ENCODE results near the gene NUDT8.

NUDT8 gene

DNA sequence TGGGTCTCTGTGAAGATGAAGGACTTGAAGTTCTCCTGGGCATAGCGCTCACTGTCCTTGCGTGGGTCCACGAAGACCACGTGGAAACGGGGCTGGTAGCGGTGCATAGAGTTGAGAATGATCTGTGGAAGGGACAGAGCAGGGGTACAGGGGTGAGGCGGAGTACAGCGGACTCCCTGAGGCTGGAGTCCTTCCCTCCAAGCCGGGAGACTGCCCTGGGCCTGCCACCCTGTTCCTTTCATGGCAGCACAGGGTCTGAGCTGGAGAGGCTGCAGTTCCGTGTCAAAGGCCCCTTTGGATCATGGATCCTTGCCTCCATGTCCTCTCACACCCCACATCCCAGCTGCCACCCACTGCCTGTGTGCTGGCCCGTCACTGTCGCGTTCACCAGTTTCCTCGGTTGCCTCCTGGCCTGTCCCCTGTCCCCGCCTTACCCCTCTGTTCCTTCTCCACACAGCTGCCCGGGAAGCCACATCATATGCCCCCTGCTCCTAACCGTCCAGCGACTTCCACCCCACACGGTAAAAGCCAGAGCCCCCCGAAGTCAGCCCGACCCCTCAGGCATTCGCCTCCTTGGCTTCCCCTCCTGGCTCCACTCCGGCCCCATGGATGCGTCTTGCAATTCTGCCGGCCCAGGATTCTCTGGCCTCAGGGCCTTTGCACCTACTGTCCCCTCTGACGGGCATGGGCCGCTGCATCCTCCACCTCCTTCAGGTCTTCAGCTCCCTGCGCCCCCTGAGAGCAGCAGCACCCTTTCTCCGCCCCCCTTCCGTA lies 3.4 kb upstream of the NUDT8 start:
- TF ChIP-seq EP300 (IDR thresholded peaks at IDR 0.05; ENCODE audit: borderline replicate concordance) (no peak), YY1 (IDR thresholded peaks at IDR 0.05; ENCODE audit: low read depth) (no peak), ZBTB7A (IDR thresholded peaks at IDR 0.05; ENCODE audit: low read depth) (no peak), CEBPB (IDR thresholded peaks at IDR 0.05) (no peak), NFIC (IDR thresholded peaks at IDR 0.05) (no peak), FOXM1 (IDR thresholded peaks at IDR 0.05; ENCODE audit: borderline replicate concordance, low read depth) (no peak), TAF1 (IDR thresholded peaks at IDR 0.05; ENCODE audit: low read depth) (no peak), TEAD4 (IDR thresholded peaks at IDR 0.05) (no peak), EGR1 (IDR thresholded peaks at IDR 0.05) (no peak), CREB1 (IDR thresholded peaks at IDR 0.05; ENCODE audit: low read depth) (no peak), TCF12 (IDR thresholded peaks at IDR 0.05; ENCODE audit: low read depth) (no peak), RAD21 (IDR thresholded peaks at IDR 0.05; ENCODE audit: low read depth) (no peak)
- TF ChIP-seq, protein P1, sequence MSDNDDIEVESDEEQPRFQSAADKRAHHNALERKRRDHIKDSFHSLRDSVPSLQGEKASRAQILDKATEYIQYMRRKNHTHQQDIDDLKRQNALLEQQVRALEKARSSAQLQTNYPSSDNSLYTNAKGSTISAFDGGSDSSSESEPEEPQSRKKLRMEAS (IDR thresholded peaks at IDR 0.05) = no peak
- TF ChIP-seq, protein P2, sequence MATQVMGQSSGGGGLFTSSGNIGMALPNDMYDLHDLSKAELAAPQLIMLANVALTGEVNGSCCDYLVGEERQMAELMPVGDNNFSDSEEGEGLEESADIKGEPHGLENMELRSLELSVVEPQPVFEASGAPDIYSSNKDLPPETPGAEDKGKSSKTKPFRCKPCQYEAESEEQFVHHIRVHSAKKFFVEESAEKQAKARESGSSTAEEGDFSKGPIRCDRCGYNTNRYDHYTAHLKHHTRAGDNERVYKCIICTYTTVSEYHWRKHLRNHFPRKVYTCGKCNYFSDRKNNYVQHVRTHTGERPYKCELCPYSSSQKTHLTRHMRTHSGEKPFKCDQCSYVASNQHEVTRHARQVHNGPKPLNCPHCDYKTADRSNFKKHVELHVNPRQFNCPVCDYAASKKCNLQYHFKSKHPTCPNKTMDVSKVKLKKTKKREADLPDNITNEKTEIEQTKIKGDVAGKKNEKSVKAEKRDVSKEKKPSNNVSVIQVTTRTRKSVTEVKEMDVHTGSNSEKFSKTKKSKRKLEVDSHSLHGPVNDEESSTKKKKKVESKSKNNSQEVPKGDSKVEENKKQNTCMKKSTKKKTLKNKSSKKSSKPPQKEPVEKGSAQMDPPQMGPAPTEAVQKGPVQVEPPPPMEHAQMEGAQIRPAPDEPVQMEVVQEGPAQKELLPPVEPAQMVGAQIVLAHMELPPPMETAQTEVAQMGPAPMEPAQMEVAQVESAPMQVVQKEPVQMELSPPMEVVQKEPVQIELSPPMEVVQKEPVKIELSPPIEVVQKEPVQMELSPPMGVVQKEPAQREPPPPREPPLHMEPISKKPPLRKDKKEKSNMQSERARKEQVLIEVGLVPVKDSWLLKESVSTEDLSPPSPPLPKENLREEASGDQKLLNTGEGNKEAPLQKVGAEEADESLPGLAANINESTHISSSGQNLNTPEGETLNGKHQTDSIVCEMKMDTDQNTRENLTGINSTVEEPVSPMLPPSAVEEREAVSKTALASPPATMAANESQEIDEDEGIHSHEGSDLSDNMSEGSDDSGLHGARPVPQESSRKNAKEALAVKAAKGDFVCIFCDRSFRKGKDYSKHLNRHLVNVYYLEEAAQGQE (IDR thresholded peaks at IDR 0.05; ENCODE audit: low read depth) = no peak
- TF ChIP-seq, protein P3, sequence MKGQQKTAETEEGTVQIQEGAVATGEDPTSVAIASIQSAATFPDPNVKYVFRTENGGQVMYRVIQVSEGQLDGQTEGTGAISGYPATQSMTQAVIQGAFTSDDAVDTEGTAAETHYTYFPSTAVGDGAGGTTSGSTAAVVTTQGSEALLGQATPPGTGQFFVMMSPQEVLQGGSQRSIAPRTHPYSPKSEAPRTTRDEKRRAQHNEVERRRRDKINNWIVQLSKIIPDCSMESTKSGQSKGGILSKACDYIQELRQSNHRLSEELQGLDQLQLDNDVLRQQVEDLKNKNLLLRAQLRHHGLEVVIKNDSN (IDR thresholded peaks at IDR 0.05) = no peak

DNA sequence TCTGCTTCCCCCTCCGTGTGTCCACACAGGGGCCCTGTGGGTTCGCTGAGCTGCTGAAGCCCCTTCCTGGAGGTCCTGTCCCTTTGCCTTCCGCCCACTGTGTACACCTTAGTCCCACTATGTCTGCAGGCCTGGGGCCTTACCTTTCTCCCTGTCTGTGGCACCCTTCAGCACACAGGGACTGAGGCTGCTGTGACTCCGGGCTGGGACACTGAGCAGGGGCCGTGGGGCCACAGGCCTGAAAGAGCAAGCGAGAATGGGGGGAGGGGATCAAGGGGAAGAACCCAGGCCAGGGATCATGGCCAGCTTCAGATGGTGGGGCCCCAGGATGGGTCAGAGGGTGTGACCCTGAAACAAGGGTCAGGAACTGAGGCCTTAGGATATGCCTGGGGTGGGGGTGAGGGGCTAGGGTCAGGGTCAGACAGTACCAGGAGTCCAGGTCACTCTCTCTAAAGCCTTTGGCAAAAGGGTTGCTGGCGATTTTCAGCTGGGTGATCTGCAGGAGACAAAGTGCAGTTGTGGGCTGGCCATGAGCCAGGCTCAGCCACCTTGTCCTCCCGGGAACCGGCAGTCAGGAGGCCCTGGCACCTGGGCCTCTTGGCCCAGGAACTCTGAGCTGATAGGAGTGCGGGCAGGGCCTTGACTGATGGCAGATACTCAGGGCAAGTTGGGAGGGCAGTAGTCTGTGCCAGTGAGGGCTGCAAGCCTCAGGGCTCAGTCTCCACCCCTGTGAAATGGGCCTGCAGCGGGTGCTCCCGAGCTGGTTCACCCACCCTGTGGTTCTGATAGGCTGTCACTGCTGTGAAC lies 2.6 kb upstream of the NUDT8 start:
- TF ChIP-seq YY1 (IDR thresholded peaks at IDR 0.05; ENCODE audit: low read depth) (no peak), TCF12 (IDR thresholded peaks at IDR 0.05; ENCODE audit: low read depth) (no peak), RAD21 (IDR thresholded peaks at IDR 0.05; ENCODE audit: low read depth) (no peak), EGR1 (IDR thresholded peaks at IDR 0.05) (no peak), EP300 (IDR thresholded peaks at IDR 0.05; ENCODE audit: borderline replicate concordance) (no peak), NFIC (IDR thresholded peaks at IDR 0.05) (no peak), CEBPB (IDR thresholded peaks at IDR 0.05) (no peak), TAF1 (IDR thresholded peaks at IDR 0.05; ENCODE audit: low read depth) (no peak), ZBTB7A (IDR thresholded peaks at IDR 0.05; ENCODE audit: low read depth) (no peak), CREB1 (IDR thresholded peaks at IDR 0.05; ENCODE audit: low read depth) (no peak), TEAD4 (IDR thresholded peaks at IDR 0.05) (no peak), FOXM1 (IDR thresholded peaks at IDR 0.05; ENCODE audit: borderline replicate concordance, low read depth) (no peak)
- TF ChIP-seq, protein P1 (IDR thresholded peaks at IDR 0.05) = no peak
- TF ChIP-seq, protein P3 (IDR thresholded peaks at IDR 0.05) = no peak
- TF ChIP-seq, protein P2 (IDR thresholded peaks at IDR 0.05; ENCODE audit: low read depth) = no peak

DNA sequence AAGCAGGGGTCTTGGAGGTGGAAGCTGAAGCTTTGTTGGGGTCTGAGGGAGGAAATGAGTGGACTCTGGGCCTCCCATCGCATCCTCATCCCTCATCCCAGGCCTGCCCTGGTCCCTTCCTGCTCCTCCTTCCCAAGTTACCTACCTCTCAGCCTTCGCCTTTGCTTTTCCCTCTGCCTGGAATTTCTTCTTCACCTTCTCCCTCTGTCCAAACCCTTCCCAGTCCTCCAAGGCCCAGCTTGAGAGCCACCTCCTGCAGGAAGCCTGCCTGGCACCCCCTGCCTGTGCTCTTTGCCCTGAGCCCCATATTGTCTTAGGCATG lies 2.1 kb upstream of the NUDT8 start:
- TF ChIP-seq TEAD4 (IDR thresholded peaks at IDR 0.05) = no peak
- TF ChIP-seq NFIC (IDR thresholded peaks at IDR 0.05) = no peak
- TF ChIP-seq TCF12 (IDR thresholded peaks at IDR 0.05; ENCODE audit: low read depth) = no peak
- TF ChIP-seq EP300 (IDR thresholded peaks at IDR 0.05; ENCODE audit: borderline replicate concordance) = no peak
- no peak for TF ChIP-seq CEBPB (IDR thresholded peaks at IDR 0.05)
- TF ChIP-seq ZBTB7A (IDR thresholded peaks at IDR 0.05; ENCODE audit: low read depth) = no peak
- no peak for TF ChIP-seq CREB1 (IDR thresholded peaks at IDR 0.05; ENCODE audit: low read depth)

DNA sequence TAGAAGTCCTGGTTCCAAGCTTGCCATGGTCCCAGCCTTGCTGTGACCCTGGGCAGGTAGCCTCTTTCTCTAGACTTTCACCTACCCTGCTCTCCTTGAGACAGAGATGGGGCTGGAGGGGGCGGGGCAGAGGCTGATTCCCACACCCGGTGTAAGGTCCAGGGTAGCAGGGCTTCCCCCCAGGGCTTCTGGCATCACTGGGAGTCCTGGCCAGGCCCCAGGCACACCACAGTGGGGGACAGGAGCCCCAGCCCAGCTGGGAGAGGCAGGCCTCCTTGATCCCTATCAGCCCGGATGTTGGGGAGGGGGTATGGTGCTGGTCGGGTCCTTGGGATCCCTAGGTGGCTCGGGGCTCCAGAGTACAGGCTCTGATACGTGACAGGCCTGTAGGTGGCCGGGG lies 1.7 kb upstream of the NUDT8 start:
- no peak for TF ChIP-seq TCF12 (IDR thresholded peaks at IDR 0.05; ENCODE audit: low read depth)

DNA sequence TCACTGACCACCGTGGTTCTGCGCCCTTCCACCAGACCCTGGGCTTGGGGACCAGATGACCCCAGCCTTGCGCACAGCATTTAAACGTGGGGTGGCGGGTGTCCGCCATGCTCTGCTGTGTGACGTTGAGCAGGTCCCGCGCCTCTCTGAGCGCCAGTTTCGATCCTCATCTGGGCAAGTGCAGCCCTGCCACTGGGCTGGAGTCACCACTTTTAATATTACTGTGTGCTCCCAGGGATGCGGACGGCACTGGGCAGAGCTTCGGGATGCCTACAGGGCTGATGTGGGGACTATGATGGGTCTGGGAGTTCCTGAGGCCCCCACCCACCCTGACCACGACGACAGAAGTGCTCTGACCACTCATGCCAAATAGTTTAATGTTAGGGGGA lies 1.2 kb upstream of the NUDT8 start:
- no peak for TF ChIP-seq ZBTB7A (IDR thresholded peaks at IDR 0.05; ENCODE audit: low read depth)
- no peak for TF ChIP-seq EP300 (IDR thresholded peaks at IDR 0.05; ENCODE audit: borderline replicate concordance)
- no peak for TF ChIP-seq TAF1 (IDR thresholded peaks at IDR 0.05; ENCODE audit: low read depth)
- no peak for TF ChIP-seq YY1 (IDR thresholded peaks at IDR 0.05; ENCODE audit: low read depth)
- no peak for TF ChIP-seq TCF12 (IDR thresholded peaks at IDR 0.05; ENCODE audit: low read depth)
- TF ChIP-seq CEBPB (IDR thresholded peaks at IDR 0.05) = no peak
- no peak for TF ChIP-seq NFIC (IDR thresholded peaks at IDR 0.05)
- TF ChIP-seq, protein P1 (IDR thresholded peaks at IDR 0.05) = no peak
- TF ChIP-seq, protein P3 (IDR thresholded peaks at IDR 0.05) = no peak
- TF ChIP-seq EGR1 (IDR thresholded peaks at IDR 0.05) = no peak
- TF ChIP-seq RAD21 (IDR thresholded peaks at IDR 0.05; ENCODE audit: low read depth) = no peak
- TF ChIP-seq CREB1 (IDR thresholded peaks at IDR 0.05; ENCODE audit: low read depth) = no peak
- no peak for TF ChIP-seq TEAD4 (IDR thresholded peaks at IDR 0.05)
- no peak for TF ChIP-seq FOXM1 (IDR thresholded peaks at IDR 0.05; ENCODE audit: borderline replicate concordance, low read depth)
- TF ChIP-seq, protein P2 (IDR thresholded peaks at IDR 0.05; ENCODE audit: low read depth) = no peak
